HK-2 (cell line): ENCODE measurements around the gene TMPRSS15.
"Not testable (repeated sequence)": the region's sequence is repeated elsewhere in the genome, so short reads cannot be mapped to it uniquely, and the experiment has no call there.

Experiments
- DNase-seq: peaks from one replicate; pipeline ENCODE4 v3.0.0-alpha.2; 2018; ENCODE audit not compliant: unreplicated experiment

TMPRSS15 gene

DNA sequence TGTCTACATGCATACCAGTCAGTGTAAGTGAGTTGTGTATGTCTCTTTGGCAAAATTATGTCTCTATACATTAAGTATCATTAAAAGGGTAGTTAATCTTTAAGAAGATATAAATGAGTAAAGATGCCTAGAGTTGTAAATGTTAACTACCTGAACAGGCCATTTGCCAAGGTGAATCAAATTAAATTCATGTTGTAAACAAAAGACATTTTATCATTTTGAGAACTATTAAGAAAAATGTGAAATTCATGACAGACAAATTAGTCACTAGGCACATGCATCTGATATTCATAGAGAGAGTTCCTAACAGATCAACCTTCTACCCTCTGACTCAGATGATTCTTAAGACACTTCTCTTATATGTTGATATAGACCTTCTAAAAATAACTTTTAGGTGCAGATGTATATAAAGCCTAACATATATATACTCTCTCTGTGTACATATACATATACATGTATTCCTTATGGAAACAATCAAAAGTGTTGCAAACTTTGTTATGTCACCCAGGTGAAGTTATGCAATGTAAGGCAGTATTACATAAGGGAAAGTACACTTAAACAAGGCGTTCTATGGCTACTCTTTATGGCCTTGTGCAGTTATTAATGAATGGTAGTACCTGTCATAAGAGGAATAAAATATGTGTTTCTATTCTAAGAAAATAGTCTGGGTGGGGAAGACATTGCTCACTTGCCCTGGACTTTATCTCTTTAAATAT is at the start of gene TMPRSS15:
TMPRSS15 (minus strand) TSS at position 51 of the 716 bp plus-strand sequence. CDS start 163 bp downstream, outside the sequence.
- no peak for DNase-seq

DNA sequence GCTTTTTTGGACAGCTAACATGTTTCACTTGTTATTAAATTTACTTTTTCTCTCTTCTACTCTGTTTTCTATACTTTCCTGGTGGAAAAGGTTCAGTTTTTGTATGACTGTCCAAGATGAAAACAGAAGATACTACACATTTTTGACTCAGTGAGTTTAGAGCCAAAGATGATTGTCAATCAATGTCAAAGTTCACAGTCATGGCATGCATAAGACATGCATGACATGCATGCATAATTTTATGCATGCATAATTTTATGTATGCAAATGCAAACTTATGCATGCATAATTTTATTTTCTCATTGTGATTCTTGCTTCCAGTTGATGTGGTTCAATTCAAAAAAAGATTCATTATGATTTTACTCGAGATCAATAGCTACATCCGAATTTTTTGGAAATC is 48.1 kb upstream of the TMPRSS15 start:
- DNase-seq = no peak

DNA sequence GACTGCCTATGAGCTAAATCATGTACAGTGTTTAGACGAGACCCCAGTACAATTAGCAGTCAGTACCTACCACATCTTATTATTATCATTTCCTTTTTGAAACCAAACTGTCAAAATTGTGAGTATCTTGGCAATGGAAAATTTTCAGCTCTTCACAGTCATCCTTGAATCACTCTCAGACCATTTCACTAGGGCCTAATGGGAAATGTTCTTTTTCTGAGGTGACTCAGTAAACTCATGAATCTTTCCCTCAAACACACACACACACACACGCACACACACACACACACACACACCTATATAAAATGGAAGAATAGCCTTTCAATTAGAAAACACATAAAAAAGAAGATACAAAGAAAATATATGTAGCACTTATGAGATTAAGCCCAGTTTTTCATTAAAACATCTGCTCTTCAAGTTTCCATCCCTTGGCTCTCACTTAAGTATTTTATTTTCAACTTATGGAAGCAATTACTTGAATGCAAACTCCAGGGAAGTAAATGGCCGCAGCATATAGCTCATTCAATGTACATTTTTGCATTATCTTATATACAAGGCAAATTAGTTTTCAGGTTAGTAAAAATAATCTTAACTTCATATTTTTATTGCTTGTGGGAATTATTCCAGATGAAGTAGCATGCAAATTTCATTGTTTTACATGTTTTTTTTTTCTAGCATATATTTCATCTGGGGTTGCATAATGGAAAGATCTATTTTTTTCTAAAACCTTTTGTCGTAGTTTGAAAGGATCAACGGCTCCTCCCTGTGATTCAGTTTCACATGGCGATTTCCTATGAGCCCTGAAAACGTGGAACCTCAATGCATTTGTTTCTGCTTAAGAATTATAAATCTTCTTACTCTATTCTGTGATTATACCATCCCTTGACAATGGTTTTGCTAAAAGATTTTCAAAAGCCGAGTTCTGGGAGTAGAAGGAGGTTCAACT is 46.3 kb upstream of the TMPRSS15 start:
- no peak for DNase-seq

DNA sequence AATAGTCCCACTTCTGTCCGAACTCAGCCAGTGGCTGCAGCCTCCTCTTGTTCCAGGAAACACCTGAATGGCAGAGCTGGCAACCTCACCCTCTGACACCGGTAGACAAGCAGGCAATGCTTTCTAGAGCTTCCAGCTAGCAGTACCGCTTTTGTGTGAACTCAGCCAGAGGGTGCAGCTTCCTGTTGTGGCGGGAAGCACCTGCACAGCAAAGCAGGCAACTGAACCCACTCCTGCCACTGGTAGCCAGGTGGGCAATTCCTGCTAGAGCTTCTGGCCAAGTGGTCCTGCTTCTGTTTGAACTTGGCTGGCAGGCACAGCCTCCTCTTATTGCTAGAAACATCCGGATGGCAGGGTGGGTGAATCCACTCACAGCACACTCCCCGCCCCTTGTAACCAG is 40.1 kb upstream of the TMPRSS15 start:
- DNase-seq = no peak

DNA sequence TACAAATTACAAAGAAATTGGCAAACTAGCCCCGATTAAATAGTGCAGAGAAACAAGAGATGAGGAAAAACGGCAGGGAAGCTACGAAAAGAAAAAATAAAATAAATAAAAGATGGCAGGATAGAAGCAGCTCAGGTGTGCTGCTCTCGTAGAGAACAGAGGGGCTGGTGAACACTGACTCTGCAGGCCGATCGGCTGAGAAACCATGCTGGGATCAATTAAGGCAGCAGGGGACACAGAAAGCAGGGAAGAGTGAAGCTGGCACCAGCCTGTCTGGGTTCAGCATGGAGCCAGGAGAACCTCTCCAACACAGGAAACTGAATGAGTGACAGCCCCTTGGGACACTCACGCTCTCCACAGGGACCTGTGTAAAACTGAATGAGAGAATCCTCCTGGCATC is 39.5 kb upstream of the TMPRSS15 start:
- DNase-seq = no peak

GRCh38 chr21:18430341-18430740 is 26.8 kb upstream of the TMPRSS15 start:
- no peak for DNase-seq

DNA sequence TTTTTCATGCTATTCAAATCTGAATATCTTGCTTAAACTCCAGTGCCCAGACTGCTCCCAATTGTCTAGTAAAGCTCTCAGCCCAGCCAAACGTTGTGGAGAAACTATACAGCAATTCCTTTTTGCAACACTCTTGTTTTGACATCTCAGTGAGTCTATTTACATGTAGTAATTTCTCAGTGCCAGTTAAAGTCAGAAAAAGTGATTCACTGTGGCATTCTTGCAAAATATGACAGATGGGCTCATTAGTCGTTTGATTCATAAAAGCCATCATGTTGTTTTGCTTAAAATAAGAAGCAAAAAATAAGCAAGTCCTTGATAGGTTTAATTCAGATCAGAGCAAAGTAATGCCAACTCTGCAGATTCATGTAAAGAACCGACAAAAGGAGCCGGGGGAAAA is 20.7 kb upstream of the TMPRSS15 start:
- no peak for DNase-seq

GRCh38 chr21:18417141-18417790 is 13.7 kb upstream of the TMPRSS15 start:
- no peak for DNase-seq

DNA sequence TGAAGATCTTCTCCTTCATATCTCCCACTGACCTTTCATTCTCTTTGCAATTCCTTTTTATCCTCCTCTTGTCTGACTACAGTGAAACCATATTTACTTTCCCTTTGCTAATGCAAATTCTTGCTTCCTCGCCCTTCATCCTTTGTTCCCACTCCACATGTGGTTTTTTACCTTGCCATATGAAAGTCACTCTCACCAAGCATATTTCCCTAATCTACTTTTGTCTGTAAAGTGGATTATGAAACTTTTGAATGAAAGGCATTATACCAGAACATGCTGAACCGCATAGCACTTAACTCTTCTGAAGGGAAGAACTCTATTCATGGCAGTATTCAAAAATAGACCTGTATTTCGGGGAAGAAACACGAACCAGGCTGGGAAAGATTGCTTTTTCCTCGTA is 8.0 kb upstream of the TMPRSS15 start:
- no peak for DNase-seq

GRCh38 chr21:18409579-18409978 is 6.0 kb upstream of the TMPRSS15 start:
- no peak for DNase-seq

DNA sequence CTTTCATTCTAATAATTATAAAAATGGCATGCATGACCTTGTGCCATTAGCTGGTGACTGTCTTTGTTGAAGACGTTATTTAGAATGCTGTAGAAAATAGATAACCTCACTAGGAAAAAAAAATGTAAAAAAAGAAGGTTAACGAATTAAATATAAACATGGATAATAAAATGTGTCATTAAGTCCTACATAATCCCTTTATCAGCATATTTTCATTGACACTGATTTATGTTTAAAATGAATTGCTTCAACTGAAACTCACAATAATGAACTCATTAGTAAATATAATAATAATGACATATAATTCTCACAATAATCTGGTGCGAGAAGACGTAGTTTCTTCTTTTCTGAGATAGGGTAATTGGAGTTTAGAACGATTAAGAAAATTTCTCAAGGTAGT is 4.7 kb downstream of the TMPRSS15 start:
- no peak for DNase-seq

GRCh38 chr21:18387994-18388393 is 15.6 kb downstream of the TMPRSS15 start:
- DNase-seq = no peak

DNA sequence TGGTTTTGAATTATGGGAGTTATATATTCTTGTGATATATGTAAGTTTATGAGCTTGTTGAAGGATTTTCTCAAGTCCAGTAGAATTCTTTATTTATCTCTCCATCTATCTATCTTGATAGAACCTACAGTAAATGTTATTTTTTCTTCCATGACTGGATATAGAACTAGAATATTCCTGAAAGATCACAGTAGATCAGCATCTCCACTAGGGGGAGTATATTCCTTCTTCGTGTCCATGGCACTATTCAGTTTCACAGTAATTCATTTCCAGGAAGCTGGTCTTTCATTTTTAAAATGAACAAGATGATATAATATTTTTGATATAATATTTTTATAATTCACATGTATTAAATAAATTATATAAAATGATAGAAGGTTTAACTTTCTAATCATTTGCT is 18.8 kb downstream of the TMPRSS15 start:
- DNase-seq = no peak

- not testable (repeated sequence) for DNase-seq
Observed at GRCh38 chr21:18382934-18383619, 20.5 kb downstream of the TMPRSS15 start.

- DNase-seq = no peak
Observed at GRCh38 chr21:18382141-18382540, 21.4 kb downstream of the TMPRSS15 start.

DNA sequence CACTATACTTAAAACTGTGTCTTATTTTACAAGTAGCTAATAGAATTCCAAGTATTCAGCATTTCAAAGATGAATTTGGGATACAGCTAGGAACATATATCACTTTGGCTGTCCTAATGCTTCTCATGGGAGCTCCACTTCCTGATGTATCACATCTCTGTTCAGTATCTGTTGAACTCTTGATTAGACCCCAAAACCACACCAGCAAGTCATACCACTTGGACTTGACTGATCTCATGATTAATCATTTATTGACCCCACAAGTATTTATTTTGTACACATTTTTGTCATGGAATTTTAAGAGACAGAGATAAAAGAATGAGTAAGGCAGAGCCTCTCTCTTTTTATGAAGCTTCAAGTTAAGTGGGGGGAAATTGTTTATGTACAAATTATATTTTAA is 30.0 kb downstream of the TMPRSS15 start:
- DNase-seq = no peak

DNA sequence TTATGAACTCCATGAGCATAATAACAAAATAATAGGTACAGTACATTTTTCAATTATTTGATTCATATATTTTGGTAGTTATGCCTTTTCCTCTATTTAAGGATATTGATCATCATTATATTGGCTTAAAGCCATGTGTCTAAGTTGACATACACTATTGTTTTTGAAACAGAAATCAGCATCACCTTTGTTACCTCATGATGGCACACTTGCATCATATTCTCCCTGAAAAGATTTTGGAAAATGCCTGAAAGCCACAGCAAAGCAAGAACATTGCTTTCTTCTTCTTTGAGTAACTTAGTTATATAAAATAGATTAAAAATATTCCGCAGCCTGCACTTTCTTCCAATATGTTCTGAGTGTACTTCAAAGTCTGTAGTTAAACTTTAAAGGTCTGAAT is 33.3 kb downstream of the TMPRSS15 start:
- no peak for DNase-seq

GRCh38 chr21:18369115-18369514 is 34.5 kb downstream of the TMPRSS15 start:
- DNase-seq = no peak

DNA sequence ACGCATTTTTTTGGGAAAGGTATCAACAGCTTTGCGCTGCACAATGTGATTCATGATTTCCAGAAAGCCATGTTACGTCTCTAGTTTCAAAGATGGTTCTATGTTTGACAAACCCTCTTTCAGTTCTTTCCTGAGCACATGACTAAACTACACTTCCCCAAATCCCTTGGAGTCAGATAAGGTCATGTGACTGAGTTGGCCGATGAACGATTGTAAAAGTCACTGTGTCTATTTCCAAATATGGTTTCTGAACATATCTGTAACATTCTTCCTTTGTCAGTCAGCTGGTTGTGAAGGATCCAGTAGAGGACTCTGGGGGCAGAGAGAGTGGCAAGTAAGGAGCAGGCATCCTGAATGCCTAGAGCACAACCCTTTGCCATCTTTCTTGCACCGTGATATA is 35.4 kb downstream of the TMPRSS15 start:
- no peak for DNase-seq

DNA sequence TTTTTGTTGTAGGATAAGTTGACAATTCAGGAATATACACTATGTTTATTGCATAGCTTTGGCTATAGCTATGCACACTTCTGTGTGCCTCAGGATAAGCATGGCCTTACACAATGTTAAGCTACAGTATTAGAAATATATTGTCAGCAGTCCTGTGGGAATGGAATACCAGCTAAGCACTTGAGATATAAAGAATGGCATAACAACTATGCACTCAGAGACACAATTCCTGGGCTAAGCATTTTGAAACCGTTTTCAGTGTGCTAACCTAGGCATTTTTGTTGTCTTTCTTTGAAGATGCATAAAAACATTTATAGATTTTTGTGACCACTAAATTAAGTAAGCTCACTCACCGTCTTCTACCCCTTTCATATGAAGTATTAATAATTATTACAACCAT is 46.8 kb downstream of the TMPRSS15 start:
- no peak for DNase-seq

DNA sequence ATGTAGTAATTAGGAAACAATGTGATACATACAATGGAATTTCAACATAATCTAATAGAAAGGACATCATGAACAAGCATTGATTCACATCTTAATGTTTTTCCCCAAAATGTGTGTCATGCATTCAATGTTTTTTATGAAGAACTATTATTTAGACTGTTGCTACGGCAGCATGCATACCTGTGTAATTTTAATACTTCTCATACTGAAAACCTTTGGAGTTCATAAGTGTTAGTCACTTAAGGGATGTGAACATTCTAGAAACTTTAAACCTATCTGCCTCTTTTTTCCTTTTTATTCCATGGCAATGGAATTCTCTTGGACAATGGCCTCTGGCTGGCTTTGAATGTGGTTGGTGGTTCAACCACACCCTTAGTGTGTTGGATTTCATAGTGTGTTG is 48.6 kb downstream of the TMPRSS15 start:
- no peak for DNase-seq

GRCh38 chr21:18350216-18350615 is 53.4 kb downstream of the TMPRSS15 start:
- DNase-seq = no peak
